C4-2B (cell line): ENCODE results near the gene HCST.
A peak's percentile ranks its signal among the peaks of the same experiment; 100 is the strongest.

Experiments used
- H3K27ac ChIP-seq: fragments of 450-650 bp; 2 replicates; pipeline ENCODE4 v1.5.1; 2017
- CTCF ChIP-seq: fragments of 450-650 bp; conservative IDR thresholded peaks from 2 replicates; pipeline ENCODE4 v1.5.1; 2017; ENCODE audit warnings: mild to moderate bottlenecking
- ZFX ChIP-seq: fragments of 450-650 bp; IDR thresholded peaks from 2 replicates; pipeline ENCODE4 v1.6.1; 2017

HCST gene

GRCh38 chr19:35898499-35898809 lies 3.9 kb upstream of the HCST start:
- peak overlapping the region; percentile 82 for H3K27ac ChIP-seq

GRCh38 chr19:35899547-35900214 lies 2.6 kb upstream of the HCST start:
- H3K27ac ChIP-seq = peak overlapping the region; percentile 82
- TF ChIP-seq ZFX = no peak
- TF ChIP-seq CTCF = no peak

More at GRCh38 chr19:35898499-35898809, 3.9 kb upstream of the HCST start:
- TF ChIP-seq ZFX (no peak), CTCF (no peak)

- peak overlapping the region; percentile 82; the same call in 1 of the 2 replicates for H3K27ac ChIP-seq
Measured at GRCh38 chr19:35901055-35901644, 1.2 kb upstream of the HCST start.

GRCh38 chr19:35902870-35903475 lies 644 bp downstream of the HCST start:
- TF ChIP-seq CTCF = no peak
- no peak for TF ChIP-seq ZFX
- peak overlapping the region; percentile 25 for H3K27ac ChIP-seq

More at GRCh38 chr19:35901055-35901644, 1.2 kb upstream of the HCST start:
- TF ChIP-seq CTCF = no peak
- TF ChIP-seq ZFX = no peak

GRCh38 chr19:35903550-35904179 lies 1.3 kb downstream of the HCST start:
- peak overlapping the region; percentile 25 for H3K27ac ChIP-seq
- no peak for TF ChIP-seq CTCF
- TF ChIP-seq ZFX = no peak

- no peak for TF ChIP-seq CTCF
- no peak for TF ChIP-seq ZFX
Measured at GRCh38 chr19:35904311-35905068, 2.2 kb downstream of the HCST start.

More at GRCh38 chr19:35904311-35905068, 2.2 kb downstream of the HCST start:
- H3K27ac ChIP-seq = no peak overlapping the region
